Right ventricle myocardium superior (tissue), 1 donor: ENCODE data around the gene TLX3. TPM values are rescaled to one million over a fixed set of nuclear protein-coding genes. Genes with fewer than 3 reads are reported as not detected.

ENCODE experiments used
- ATAC-seq: fragments of 200-7000 bp; cut with Tn5 transposase; one replicate; pipeline ENCODE4 v1.9.1; 2020; ENCODE audit warnings: mild to moderate bottlenecking; ENCODE audit not compliant: poor library complexity
- DNase-seq: peaks from one replicate; pipeline ENCODE4 v3.0.0-alpha.2; 2020
- intact Hi-C: fragments of 100-400 bp; cut with DNase I; formaldehyde crosslinking; loops from one replicate; pipeline ENCODE4 v1.11.2; 2022
- total RNA-seq: library from RNA; stranded (reverse); fragmentation: NEBNext Ultra II Directional; extraction: Animal tissue kit (Norgen Biotek cat#: 25700); gene quantifications from one replicate; pipeline ENCODE4 v1.2.1, GENCODE V29; 2021
- donor health status: DM: no; HTN: yes; CAD: no; lungs with severe emphysema.

The TLX3 gene
- total RNA-seq, 1 donor from 2014 or later: not detected

DNA sequence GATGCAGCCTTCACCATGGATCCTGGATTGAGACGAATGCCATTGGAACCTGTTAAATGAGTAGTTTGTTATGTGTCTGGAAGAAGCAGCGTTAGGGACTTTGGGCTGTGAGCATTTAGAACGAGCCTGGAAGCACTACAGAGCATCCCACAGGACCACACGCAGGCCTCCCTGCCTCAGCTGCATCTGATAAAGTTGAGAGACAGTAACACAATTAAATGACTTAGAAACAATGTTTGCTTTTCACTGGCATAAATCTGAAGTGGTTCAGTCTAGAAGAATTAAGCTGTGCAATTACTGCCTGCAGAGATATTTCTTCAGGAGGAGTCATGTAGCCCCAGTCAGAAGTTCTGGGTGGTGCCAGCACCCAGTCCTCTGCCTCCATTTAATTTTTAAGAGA is 9.8 kb upstream of the TLX3 start:
- no peak for ATAC-seq
- intact Hi-C loops: no loop called here
- no peak for DNase-seq

DNA sequence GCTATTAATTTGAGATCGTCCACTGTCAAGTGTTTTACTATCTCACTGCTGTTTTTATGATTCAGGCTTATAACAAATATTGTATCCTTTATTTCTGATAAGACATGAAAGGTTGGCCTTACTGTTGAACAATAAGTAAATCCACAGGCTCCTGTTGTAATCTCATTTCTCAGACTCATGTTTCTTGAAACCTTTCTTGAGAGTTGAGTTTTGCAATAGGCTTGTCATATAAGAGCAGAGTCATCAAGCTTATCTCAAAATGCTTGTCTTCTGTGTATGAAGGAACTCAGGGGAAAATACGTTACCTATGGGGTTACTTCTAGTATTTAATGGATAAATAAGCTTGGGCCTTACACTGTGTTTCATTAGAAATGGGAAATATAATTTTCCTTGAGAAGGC is 9.2 kb upstream of the TLX3 start:
- ATAC-seq: no peak
- intact Hi-C loops: no loop called here

DNA sequence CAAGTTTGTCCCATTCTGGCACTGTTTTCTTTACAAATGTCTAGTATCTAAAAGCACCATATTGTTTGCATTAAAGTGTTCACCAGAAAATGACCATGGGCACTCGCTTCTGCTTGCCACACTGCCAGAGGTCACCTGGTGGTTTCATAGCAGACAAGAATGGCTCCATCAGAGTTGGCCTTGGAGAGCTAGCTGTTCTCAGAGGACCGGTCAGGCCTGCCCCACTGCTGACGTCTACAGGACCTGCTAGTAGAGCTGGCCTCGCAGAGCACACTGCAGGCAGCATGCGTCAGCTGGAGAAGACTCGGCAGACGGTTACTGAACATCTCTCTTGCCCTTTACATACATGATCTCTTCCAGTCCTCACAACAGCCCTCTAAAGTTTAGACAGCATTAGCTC is 8.7 kb upstream of the TLX3 start:
- intact Hi-C loops: no loop called here
- no peak for ATAC-seq
- DNase-seq: no peak

More for the DNA sequence above, 9.2 kb upstream of the TLX3 start:
- no peak for DNase-seq

DNA sequence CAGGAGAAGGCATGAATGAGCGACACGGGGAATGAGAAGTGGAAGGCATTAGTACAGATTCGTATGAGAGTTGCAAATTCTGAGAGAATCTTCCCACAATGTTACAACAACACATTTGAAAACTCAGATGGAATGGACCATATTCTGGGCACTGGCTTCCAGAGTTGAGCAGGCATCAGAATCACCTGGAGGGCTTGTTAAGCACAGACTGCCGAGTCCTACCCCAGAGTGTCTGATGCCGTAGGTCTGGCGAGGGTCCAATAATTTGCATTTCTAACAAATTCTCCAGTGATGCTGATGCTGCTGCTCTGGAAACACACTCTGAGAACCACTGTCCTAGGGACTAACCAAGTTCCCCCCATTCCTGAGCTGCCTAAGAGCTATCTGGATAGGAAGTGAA is 2.9 kb upstream of the TLX3 start:
- DNase-seq (no peak), ATAC-seq (no peak)
- intact Hi-C loops: no loop called here

DNA sequence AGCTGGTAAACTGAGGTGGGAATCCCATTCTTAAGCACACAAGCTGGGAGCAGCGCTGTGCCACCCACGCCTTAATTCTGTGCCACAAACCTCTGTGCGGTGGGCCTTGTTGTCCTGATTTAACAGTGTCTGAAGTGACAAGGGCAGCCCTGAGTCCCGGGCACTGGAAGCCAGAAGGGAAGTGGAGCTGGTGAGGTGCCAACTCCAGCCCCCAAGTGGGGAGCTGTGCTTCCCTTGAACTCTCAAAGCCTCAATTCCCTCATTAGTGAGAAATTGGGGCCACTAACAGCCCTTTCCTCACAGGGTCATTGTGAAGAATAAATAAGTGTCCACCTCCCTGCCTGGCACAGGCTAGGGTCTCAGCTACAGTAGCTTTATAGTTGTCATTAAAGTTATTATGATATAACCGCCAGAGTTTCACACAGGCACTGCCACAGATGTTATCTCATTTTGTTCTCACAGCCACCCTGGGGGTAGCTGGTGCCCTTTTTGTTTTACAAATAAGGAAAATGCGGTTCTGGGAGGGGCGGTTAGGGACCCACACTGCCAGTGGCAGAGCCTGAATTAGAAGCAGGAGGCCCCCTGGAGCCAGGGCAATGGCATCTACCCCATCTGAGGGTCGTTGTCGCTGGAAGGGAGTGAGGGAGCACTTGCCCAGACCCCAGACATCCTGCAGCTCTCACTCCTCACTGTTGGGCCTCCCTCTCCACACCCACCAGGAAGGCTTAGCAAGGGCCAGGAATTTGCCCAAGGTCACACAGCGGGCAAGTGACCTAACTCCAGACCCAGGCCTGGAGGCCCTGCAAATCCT is 2.1 kb upstream of the TLX3 start:
- intact Hi-C loops: no loop called here
- ATAC-seq (no peak), DNase-seq (no peak)

GRCh38 chr5:171307789-171308452 is 1.1 kb upstream of the TLX3 start:
- ATAC-seq: no peak
- no peak for DNase-seq
- intact Hi-C loops: no loop called here

DNA sequence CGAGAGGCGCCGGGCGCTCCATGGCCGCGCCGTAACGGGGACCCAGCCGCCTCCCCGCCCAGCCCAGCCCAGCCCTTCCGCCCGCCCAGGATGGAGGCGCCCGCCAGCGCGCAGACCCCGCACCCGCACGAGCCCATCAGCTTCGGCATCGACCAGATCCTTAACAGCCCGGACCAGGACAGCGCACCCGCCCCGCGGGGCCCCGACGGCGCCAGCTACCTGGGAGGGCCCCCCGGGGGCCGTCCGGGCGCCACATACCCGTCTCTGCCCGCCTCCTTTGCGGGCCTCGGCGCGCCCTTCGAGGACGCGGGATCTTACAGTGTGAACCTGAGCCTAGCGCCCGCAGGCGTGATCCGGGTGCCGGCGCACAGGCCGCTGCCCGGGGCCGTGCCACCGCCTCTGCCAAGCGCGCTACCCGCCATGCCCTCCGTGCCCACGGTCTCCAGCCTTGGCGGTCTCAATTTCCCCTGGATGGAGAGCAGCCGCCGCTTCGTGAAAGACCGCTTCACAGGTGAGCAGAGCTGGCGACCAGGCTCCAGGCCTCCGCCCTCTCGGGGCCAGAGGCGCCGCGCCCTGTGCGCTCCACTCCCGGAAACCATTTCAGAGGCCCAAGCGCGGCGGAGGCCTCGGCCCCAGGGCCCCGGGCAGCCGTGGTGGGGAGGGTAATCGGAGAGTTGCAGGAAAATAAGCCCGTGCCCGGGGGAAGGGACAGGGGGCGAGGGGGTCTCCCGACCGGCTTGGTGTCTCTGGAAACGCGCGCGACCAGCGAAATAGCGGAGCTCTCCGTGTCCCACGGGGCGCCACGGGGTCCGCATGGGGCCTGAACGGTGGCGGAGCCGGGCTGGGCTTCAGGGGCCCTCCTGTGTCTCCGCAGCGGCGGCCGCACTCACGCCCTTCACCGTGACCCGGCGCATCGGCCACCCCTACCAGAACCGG is 496 bp downstream of the TLX3 start:
- no peak for DNase-seq
- intact Hi-C loops: no loop called here
- no peak for ATAC-seq

- no peak for DNase-seq
- intact Hi-C loops: no loop called here
- ATAC-seq: no peak
Measured at GRCh38 chr5:171310212-171310818, 1.3 kb downstream of the TLX3 start.

- no peak for DNase-seq
- intact Hi-C loops: no loop called here
- no peak for ATAC-seq
Measured at GRCh38 chr5:171310819-171311321, 1.8 kb downstream of the TLX3 start.

DNA sequence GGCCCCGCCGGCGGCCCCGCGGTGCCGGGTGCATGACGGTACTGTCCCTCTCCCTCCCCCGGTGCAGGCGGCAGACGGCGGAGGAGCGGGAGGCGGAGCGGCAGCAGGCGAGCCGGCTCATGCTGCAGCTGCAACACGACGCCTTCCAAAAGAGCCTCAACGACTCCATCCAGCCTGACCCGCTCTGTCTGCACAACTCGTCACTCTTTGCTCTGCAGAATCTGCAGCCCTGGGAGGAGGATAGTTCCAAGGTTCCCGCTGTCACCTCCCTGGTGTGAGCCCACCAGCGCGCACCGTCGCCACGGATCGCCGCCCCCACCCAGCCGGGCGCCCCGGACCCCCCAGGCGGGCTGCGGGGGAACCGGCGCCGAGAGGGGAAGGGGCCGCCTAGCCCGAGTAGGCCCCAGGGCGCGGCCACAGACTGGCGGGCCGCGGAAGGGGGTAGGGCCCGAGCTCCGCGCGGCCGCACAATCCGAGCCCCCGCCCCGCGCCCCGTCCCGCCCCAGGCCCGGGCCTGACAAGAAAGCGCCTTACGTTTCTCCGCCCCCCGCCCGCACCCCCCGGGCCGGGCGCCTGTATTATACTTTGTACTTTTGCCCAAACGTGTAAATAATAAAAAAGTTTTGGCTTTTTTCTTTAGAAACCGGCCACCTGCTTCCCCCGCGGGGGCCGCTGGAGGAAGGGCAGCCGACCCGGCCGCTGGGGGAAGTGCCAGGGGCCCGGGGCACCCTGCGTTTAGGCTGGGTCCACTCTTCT is 2.5 kb downstream of the TLX3 start:
- DNase-seq (no peak), ATAC-seq (peak; percentile 25)
- intact Hi-C loops: no loop called here

- ATAC-seq (no peak), DNase-seq (no peak)
- intact Hi-C loops: no loop called here
Measured at GRCh38 chr5:171312129-171312974, 3.3 kb downstream of the TLX3 start.

DNA sequence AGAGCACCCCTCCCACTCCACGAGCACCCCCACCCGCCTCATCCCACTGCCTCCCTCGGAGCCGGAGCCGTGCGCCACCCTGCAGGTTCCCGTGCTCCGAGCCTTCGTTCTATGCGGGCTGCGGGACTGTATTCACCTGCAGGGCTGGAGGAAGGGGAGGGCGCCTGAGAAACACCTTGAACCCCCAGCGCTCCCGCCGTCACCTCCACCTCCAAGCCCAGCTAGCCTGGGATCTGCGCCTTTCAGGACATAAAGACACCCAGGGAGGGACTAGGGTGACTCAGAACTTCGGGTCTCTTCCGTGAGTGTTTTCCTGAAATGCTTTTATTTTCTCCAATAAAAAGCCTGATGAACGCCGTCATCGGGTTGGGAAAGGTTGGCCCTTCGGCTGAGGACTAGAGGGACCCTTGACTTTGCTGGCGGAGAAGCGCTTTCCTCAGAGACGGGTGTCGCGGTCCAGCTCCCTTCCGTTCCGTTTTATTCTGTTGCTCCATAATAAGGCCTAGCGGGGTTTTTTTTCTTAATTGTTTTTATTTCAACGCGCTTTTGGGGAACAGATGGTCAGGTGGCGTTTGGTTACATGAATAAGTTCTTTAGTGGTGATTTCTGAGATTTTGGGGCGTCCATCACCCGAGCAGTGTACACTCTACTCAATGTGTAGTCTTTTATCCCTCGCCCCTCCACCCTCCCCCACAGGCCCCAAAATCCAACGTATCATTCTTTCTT is 4.6 kb downstream of the TLX3 start:
- intact Hi-C loops: no loop called here
- DNase-seq: no peak
- no peak for ATAC-seq

GRCh38 chr5:171314728-171315385 is 5.8 kb downstream of the TLX3 start:
- peak; percentile 67 for ATAC-seq
- no peak for DNase-seq
- intact Hi-C loops: no loop called here

DNA sequence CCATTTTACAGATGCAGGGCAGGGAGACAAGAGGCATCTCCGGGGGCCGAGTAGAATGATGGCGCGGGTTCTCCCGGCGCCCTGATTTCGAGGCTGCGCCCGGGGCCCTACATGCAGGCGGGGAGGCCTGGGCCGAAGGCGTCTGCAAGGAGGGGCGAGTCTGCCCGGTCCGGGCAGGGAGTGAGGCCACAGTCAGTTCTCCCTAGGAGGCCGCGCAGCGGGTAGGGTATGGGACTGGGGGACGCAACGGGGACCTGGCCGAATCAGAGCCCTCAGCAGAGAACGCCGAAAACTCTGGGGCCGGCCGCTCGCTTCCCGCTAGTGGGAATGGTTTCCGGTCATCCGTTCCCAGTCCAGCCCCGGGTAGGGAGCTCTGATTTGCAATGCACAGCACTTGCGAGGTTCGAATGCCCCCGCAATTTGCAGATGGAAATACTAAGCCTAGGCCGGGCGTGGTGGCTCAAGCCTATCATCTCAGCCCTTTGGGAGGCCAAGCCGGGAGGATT is 6.4 kb downstream of the TLX3 start:
- ATAC-seq (peak; percentile 9), DNase-seq (no peak)
- intact Hi-C loops: no loop called here

GRCh38 chr5:171315925-171316257 is 6.8 kb downstream of the TLX3 start:
- intact Hi-C loops: no loop called here
- ATAC-seq: no peak
- DNase-seq: no peak
